Keratinocyte (primary cell): Measurements from ENCODE around the gene HYAL4. TPM values are rescaled to one million over a fixed set of nuclear protein-coding genes. Genes with fewer than 3 reads are reported as not detected.

Source experiments
- DNase-seq: peaks from one replicate; pipeline ENCODE4 v3.0.0-alpha.2; 2011; ENCODE audit warnings: low read depth, missing footprints, low spot score
- FAIRE-seq: peaks from 2 replicates; lab custom pipeline; 2011; peaks lifted over from hg19 to GRCh38; lab: Jason Lieb, UNC
- H2AFZ ChIP-seq: 2 replicates; pipeline ENCODE4 v1.6.0; 2012; ENCODE audit warnings: low read length, control low read depth, inconsistent platforms; ENCODE audit not compliant: control insufficient read depth
- H3K27ac ChIP-seq: 2 replicates; pipeline ENCODE4 v1.5.1; 2011; ENCODE audit warnings: low read length; ENCODE audit not compliant: control insufficient read depth, insufficient read depth
- H3K27me3 ChIP-seq: 3 replicates; pipeline ENCODE4 v1.6.0; 2011; ENCODE audit warnings: low read length; ENCODE audit not compliant: control insufficient read depth, insufficient read depth; ENCODE audit errors: extremely low read depth
- H3K36me3 ChIP-seq, 2 experiments: 2 replicates in 1 of 2; 3 replicates in 1 of 2; pipeline ENCODE4 v1.5.1; 2011; ENCODE audit warnings: low read length in 2 of 2, mild to moderate bottlenecking in 1 of 2; ENCODE audit not compliant: control insufficient read depth in 2 of 2, insufficient read depth in 2 of 2; ENCODE audit errors: extremely low read depth in 1 of 2
- H3K4me1 ChIP-seq: 3 replicates; pipeline ENCODE4 v1.5.1; 2011; ENCODE audit warnings: low read length; ENCODE audit not compliant: control insufficient read depth, insufficient read depth; ENCODE audit errors: extremely low read depth
- H3K4me2 ChIP-seq: 3 replicates; pipeline ENCODE4 v1.6.0; 2011; ENCODE audit warnings: low read depth, low read length; ENCODE audit not compliant: control insufficient read depth, insufficient read depth; ENCODE audit errors: extremely low read depth
- H3K4me3 ChIP-seq, 3 experiments: fragments of 200-600 bp in 1 of 3; sonication (generic) in 1 of 3; 2 replicates in 2 of 3; 3 replicates in 1 of 3; pipeline ENCODE4 v1.5.1; 2011 to 2016; ENCODE audit warnings: low read length in 3 of 3, mild to moderate bottlenecking in 3 of 3, control low read depth in 2 of 3, inconsistent platforms in 1 of 3, low read depth in 1 of 3, mixed read lengths in 1 of 3, mixed run types in 1 of 3, moderate library complexity in 1 of 3; ENCODE audit not compliant: control insufficient read depth in 2 of 3, insufficient read depth in 2 of 3; ENCODE audit errors: extremely low read depth in 1 of 3
- H3K79me2 ChIP-seq: 2 replicates; pipeline ENCODE4 v1.6.0; 2012; ENCODE audit warnings: low read length; ENCODE audit not compliant: control insufficient read depth, insufficient read depth
- H3K9ac ChIP-seq: 3 replicates; pipeline ENCODE4 v1.6.0; 2011; ENCODE audit warnings: low read length; ENCODE audit not compliant: control insufficient read depth, insufficient read depth; ENCODE audit errors: extremely low read depth
- H3K9me1 ChIP-seq: 3 replicates; pipeline ENCODE4 v1.6.0; 2011; ENCODE audit warnings: low read length; ENCODE audit not compliant: control insufficient read depth, insufficient read depth; ENCODE audit errors: extremely low read depth
- H3K9me3 ChIP-seq: 2 replicates; pipeline ENCODE4 v1.5.1; 2012; ENCODE audit warnings: low read depth, low read length; ENCODE audit not compliant: control insufficient read depth
- H4K20me1 ChIP-seq: 3 replicates; pipeline ENCODE4 v1.6.0; 2011; ENCODE audit warnings: low read length; ENCODE audit not compliant: control insufficient read depth, insufficient read depth; ENCODE audit errors: extremely low read depth
- CTCF ChIP-seq, 3 experiments: IDR thresholded peaks in 1 of 3; conservative IDR thresholded peaks in 1 of 3; optimal IDR thresholded peaks in 1 of 3; 2 replicates in 2 of 3; 3 replicates in 1 of 3; pipeline versions ENCODE3 to v1.5.1; 2011; ENCODE audit warnings: low read length in 3 of 3, mild to moderate bottlenecking in 3 of 3, moderate library complexity in 2 of 3, control low read depth in 1 of 3, inconsistent platforms in 1 of 3; ENCODE audit not compliant: insufficient read depth in 2 of 3; ENCODE audit errors: extremely low read depth in 1 of 3
- EZH2 ChIP-seq: IDR thresholded peaks from one replicate; pipeline ENCODE4 v1.6.1; 2012; ENCODE audit warnings: inconsistent platforms, mild to moderate bottlenecking, low read length, moderate library complexity
- dilution Hi-C: fragments of 300-500 bp; cut with MboI; formaldehyde crosslinking; loops from one replicate; pipeline ENCODE4 v1.7.0; 2020; ENCODE audit warnings: low sequenced_read_pairs; ENCODE audit not compliant: extremely low pct_ligation_motif_present
- polyA plus RNA-seq, 5 experiments: library from polyadenylated mRNA; depleted of rRNA in 3 of 5; stranded (reverse) in 3 of 5; stranded (forward) in 1 of 5; unstranded in 1 of 5; fragments of >200 nt; gene quantifications; 1 replicate in 1 of 5; 2 replicates in 3 of 5; 3 replicates in 1 of 5; pipeline versions ENCODE4 v1.2.1 to v1.2.3, GENCODE V29; 2011 to 2012; ENCODE audit warnings: missing spikeins in 2 of 5, low read depth in 1 of 5, low replicate concordance in 1 of 5

The HYAL4 gene
- polyA plus RNA-seq, 1 donor (not counting 4 experiments of a cell fraction or from before 2014, with no cell fraction given), result 0.26 TPM

DNA sequence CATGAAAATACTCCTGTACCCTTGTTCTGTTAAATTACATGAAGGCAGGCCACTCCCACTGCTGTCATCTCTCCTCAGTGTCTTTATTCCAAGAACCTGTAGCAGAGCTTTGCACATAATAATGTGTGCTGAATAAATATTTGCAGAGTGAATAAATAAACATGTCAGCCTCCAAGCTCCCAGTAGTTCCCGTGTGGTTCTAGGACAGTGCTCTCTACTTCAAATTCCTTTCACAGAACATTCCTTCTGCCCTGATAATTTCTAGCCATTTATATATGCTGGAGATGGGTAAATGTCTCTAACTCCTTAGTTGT lies 20.3 kb upstream of the HYAL4 start:
- dilution Hi-C loops, result no loop called here
- Histone ChIP-seq H3K79me2 (no peaks in the 10 kb centered on the region), H3K4me2 (no peak overlapping the region), H3K9ac (no peak overlapping the region), H3K4me3 (no peak overlapping the region), H4K20me1 (no peaks in the 10 kb centered on the region), H3K4me1 (peaks cover under 1% of the 10 kb centered on the region), H3K9me3 (no peaks in the 10 kb centered on the region), H2AFZ (no peak overlapping the region), H3K27ac (no peak overlapping the region), H3K27me3 (no peaks in the 10 kb centered on the region), H3K9me1 (no peaks in the 10 kb centered on the region), H3K36me3 (no peaks in the 10 kb centered on the region)
- no peak for TF ChIP-seq EZH2
- no peak for TF ChIP-seq CTCF (optimal IDR thresholded peaks at IDR 0.05 in 1 of 3, IDR thresholded peaks at IDR 0.05 in 1 of 3, conservative IDR thresholded peaks at IDR 0.05 in 1 of 3; ENCODE audit: extremely low read depth in 1 of 3, insufficient read depth in 2 of 3, low read length in 3 of 3)
- no peak for DNase-seq
- no peak for FAIRE-seq

DNA sequence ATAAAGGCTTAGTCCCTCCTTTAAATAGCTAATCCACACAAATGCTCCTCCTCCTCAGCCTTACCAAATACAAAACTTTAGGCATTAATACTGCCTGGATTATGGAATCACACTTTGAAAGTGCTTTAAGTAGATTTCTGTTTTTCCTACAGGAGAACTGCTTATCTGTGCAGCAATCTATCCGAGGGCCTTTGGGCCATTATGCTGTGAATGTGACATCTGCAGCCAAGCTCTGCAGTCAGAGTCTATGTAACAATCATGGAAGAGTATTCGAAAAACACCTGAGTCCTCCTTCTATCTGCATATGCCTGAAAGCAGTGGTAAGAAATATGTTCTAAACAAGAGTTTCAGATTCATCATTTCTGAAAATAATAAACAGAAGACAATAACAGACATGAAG lies 16.2 kb upstream of the HYAL4 start:
- Histone ChIP-seq H3K9ac (no peak overlapping the region), H3K4me2 (no peak overlapping the region), H3K27me3 (no peaks in the 10 kb centered on the region), H3K27ac (no peak overlapping the region), H2AFZ (no peak overlapping the region), H3K79me2 (no peaks in the 10 kb centered on the region), H4K20me1 (no peaks in the 10 kb centered on the region), H3K9me3 (no peaks in the 10 kb centered on the region), H3K4me1 (no peaks in the 10 kb centered on the region), H3K4me3 (no peak overlapping the region), H3K36me3 (no peaks in the 10 kb centered on the region), H3K9me1 (no peaks in the 10 kb centered on the region)
- DNase-seq (no peak), FAIRE-seq (no peak)
- dilution Hi-C loops, result no loop called here
- no peak for TF ChIP-seq CTCF (optimal IDR thresholded peaks at IDR 0.05 in 1 of 3, IDR thresholded peaks at IDR 0.05 in 1 of 3, conservative IDR thresholded peaks at IDR 0.05 in 1 of 3; ENCODE audit: extremely low read depth in 1 of 3, insufficient read depth in 2 of 3, low read length in 3 of 3)
- TF ChIP-seq EZH2, result no peak
